Activated CD8-positive, alpha-beta memory T cell treated with anti-CD3 and anti-CD28 coated beads, Interleukin-2, amount 50 U/mL, for 24 hours (primary cell): ENCODE measurements around the gene CFAP57.

Source experiments
- DNase-seq: peaks from one replicate; pipeline ENCODE4 v3.0.0-alpha.2; 2020; ENCODE audit errors: extremely low read depth

Gene CFAP57

GRCh38 chr1:43277116-43277876 is 105.2 kb downstream of the CFAP57 start:
- no peak for DNase-seq

GRCh38 chr1:43279161-43279560 is 107.0 kb downstream of the CFAP57 start:
- DNase-seq: no peak

GRCh38 chr1:43279666-43280065 is 107.5 kb downstream of the CFAP57 start:
- DNase-seq: no peak

GRCh38 chr1:43280692-43281091 is 108.6 kb downstream of the CFAP57 start:
- no peak for DNase-seq

GRCh38 chr1:43282220-43283195 is 110.4 kb downstream of the CFAP57 start:
- DNase-seq: no peak

- no peak for DNase-seq
Observed at GRCh38 chr1:43284065-43284464, 111.9 kb downstream of the CFAP57 start.

GRCh38 chr1:43284546-43285110 is 112.5 kb downstream of the CFAP57 start:
- DNase-seq: no peak

GRCh38 chr1:43285269-43285990 is 113.3 kb downstream of the CFAP57 start, which contains the start of gene C1orf210:
C1orf210 (minus strand) TSS chr1:43285581; CDS start chr1:43283270, 2,311 bp downstream.
- DNase-seq: no peak

GRCh38 chr1:43286115-43286514 is 114.0 kb downstream of the CFAP57 start:
- DNase-seq: no peak

GRCh38 chr1:43286533-43286932 is 114.4 kb downstream of the CFAP57 start:
- no peak for DNase-seq

- DNase-seq: no peak
Observed at GRCh38 chr1:43288058-43288784, 116.1 kb downstream of the CFAP57 start.

- DNase-seq: no peak
Observed at GRCh38 chr1:43288785-43289706, 116.9 kb downstream of the CFAP57 start.

GRCh38 chr1:43292216-43292615 is 120.1 kb downstream of the CFAP57 start:
- no peak for DNase-seq

GRCh38 chr1:43292679-43293078 is 120.5 kb downstream of the CFAP57 start:
- DNase-seq: no peak

GRCh38 chr1:43293176-43293575 is 121.0 kb downstream of the CFAP57 start:
- no peak for DNase-seq

- DNase-seq: no peak
Observed at GRCh38 chr1:43293896-43294760, 122.0 kb downstream of the CFAP57 start.

- DNase-seq: no peak
Observed at GRCh38 chr1:43294761-43295160, 122.6 kb downstream of the CFAP57 start.

GRCh38 chr1:43296207-43296606 is 124.1 kb downstream of the CFAP57 start:
- no peak for DNase-seq

GRCh38 chr1:43298055-43298454 is 125.9 kb downstream of the CFAP57 start:
- no peak for DNase-seq
